Sigmoid colon (tissue), 7 donors: ENCODE data around the gene JPH2. TPM values are rescaled to one million over a fixed set of nuclear protein-coding genes. Genes with fewer than 3 reads are reported as not detected.

Experiments used
- DNase-seq: peaks from one replicate; pipeline ENCODE4 v3.0.0-alpha.2; 2019
- H3K27ac ChIP-seq, 4 donors: fragments of 200-600 bp; sonication (generic); one replicate each; pipeline ENCODE4 v1.5.1; 2016 to 2019; ENCODE audit warnings: mild to moderate bottlenecking in 1 of 4
- H3K27me3 ChIP-seq, 3 donors: fragments of 200-600 bp; sonication (generic); one replicate each; pipeline ENCODE4 v1.5.1; 2019; ENCODE audit warnings: mild to moderate bottlenecking in 1 of 3
- H3K36me3 ChIP-seq, 4 donors: fragments of 200-600 bp; sonication (generic); one replicate each; pipeline ENCODE4 v1.5.1; 2016 to 2019
- H3K4me1 ChIP-seq, 4 donors: fragments of 200-600 bp; sonication (generic); one replicate each; pipeline ENCODE4 v1.5.1; 2017 to 2019
- H3K4me3 ChIP-seq, 4 donors: fragments of 200-600 bp; sonication (generic); one replicate each; pipeline ENCODE4 v1.5.1; 2017 to 2019; ENCODE audit warnings: mild to moderate bottlenecking in 2 of 4, moderate library complexity in 1 of 4
- H3K9me3 ChIP-seq, 4 donors: fragments of 200-600 bp in 3 of 4; sonication (generic) in 3 of 4; one replicate each; pipeline versions ENCODE4 v1.5.1 to v1.6.1; 2013 to 2019
- EP300 ChIP-seq, 4 donors: sonication (generic); formaldehyde crosslinking; IDR thresholded peaks; one replicate each; pipeline ENCODE4 v1.6.1; 2017; ENCODE audit warnings: antibody characterized with exemption in 4 of 4
- POLR2A ChIP-seq, 2 donors: fragments of 450-650 bp; IDR thresholded peaks; one replicate each; pipeline ENCODE4 v1.6.1; 2016; ENCODE audit warnings: antibody characterized with exemption in 2 of 2, mild to moderate bottlenecking in 2 of 2, moderate library complexity in 2 of 2
- POLR2AphosphoS5 ChIP-seq, 4 donors: sonication (generic); formaldehyde crosslinking; IDR thresholded peaks; one replicate each; pipeline ENCODE4 v1.6.1; 2017; ENCODE audit warnings: antibody characterized with exemption in 4 of 4
- WGBS, 2 donors: extraction: QIAGEN DNeasy Blood & Tissue Kit; methylation state at CpG; one replicate each; pipeline ENCODE4 v1.1.7; 2013; 5-methylcytosine and 5-hydroxymethylcytosine counted together
- intact Hi-C: fragments of 100-400 bp; cut with DNase I; formaldehyde crosslinking; loops from one replicate; pipeline ENCODE4 v1.15.1; 2023
- polyA plus RNA-seq, 3 donors: library from polyadenylated mRNA; stranded (reverse); fragments of 200-250 nt; gene quantifications; one replicate each; pipeline ENCODE4 v1.2.3, GENCODE V29; 2013
- total RNA-seq, 4 donors: library from RNA; depleted of rRNA; stranded (reverse); fragments of >200 nt; gene quantifications; one replicate each; pipeline ENCODE4 v1.1.0, GENCODE V29; 2016
- TF ChIP-seq, protein P1 (sequence below), 4 experiments: fragments of 450-650 bp in 3 of 4; fragments of 200-600 bp in 1 of 4; IDR thresholded peaks; one replicate each; pipeline ENCODE4 v1.5.1; 2016 to 2019; ENCODE audit warnings: antibody characterized with exemption in 4 of 4, mild to moderate bottlenecking in 3 of 4, moderate library complexity in 2 of 4
- donor health status: healthy with polysubstance abuse.
- donor health status: Bipolar disorder and iron deficiency.
- donor health status: healthy.

The JPH2 gene
- total and polyA plus RNA-seq, 7 donors = 0.23 to 166 (median 52.0) TPM

DNA sequence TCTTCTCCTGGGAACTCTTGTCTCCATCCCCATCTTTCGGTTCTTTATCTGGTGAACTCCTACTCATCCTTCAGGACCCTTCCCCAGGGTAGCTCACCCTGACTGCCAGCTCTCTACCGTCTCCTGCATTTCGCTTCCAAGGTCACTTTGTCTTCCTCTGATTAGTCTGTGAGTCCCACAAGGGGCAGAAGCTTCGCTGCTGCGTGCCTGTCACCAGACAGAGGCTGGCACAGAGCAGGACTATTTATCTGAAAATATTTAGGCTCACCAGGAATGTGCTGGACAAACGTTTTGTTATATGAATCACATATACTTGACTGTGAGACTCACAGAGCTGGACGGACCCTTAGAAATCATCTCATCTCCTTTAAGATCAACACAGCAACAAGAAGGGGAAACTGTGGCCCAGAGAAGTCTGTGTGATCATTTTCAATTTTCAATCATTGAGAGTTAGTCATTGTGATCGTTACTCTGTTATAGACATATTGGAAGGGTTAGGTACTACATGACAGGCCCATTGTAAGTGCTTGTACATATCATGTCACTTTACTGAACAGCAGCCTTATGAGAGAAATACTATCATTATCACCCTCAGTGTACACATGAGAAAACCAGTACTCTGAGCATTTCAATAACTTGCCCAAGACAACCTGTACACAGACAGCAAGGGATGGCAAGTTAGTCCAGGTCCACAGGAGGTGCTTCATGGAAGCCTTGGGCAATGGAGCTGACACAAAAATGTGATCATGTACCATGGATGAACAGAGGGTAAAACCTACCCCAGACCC, 51.4 kb downstream of the JPH2 start:
- no peak overlapping the region for H3K4me3 ChIP-seq
- TF ChIP-seq EP300 (IDR thresholded peaks at IDR 0.05) (no peak), POLR2AphosphoS5 (IDR thresholded peaks at IDR 0.05) (no peak), POLR2A (IDR thresholded peaks at IDR 0.05) (no peak)
- TF ChIP-seq, protein P1, sequence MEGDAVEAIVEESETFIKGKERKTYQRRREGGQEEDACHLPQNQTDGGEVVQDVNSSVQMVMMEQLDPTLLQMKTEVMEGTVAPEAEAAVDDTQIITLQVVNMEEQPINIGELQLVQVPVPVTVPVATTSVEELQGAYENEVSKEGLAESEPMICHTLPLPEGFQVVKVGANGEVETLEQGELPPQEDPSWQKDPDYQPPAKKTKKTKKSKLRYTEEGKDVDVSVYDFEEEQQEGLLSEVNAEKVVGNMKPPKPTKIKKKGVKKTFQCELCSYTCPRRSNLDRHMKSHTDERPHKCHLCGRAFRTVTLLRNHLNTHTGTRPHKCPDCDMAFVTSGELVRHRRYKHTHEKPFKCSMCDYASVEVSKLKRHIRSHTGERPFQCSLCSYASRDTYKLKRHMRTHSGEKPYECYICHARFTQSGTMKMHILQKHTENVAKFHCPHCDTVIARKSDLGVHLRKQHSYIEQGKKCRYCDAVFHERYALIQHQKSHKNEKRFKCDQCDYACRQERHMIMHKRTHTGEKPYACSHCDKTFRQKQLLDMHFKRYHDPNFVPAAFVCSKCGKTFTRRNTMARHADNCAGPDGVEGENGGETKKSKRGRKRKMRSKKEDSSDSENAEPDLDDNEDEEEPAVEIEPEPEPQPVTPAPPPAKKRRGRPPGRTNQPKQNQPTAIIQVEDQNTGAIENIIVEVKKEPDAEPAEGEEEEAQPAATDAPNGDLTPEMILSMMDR (IDR thresholded peaks at IDR 0.05) = no peak
- H3K36me3 ChIP-seq = no peaks in the 10 kb centered on the region
- no peaks in the 10 kb centered on the region for H3K27me3 ChIP-seq
- H3K4me1 ChIP-seq = peaks cover 0 to 62% (median 55%) of the 10 kb centered on the region in 4 donors
- DNase-seq = peak; percentile 49
- H3K9me3 ChIP-seq = no peaks in the 10 kb centered on the region
- intact Hi-C loops = loop anchor here (2.0 to 10.0 kb wide), 2 partner anchors 47 to 1209 kb away; partner anchors contain the start of gene SDC4
- 66 to 78% methylated on average over 8 of the region's 8 CpGs for WGBS, 2 donors
- H3K27ac ChIP-seq = peak overlapping the region; percentile 80 to 92 (median 92)

DNA sequence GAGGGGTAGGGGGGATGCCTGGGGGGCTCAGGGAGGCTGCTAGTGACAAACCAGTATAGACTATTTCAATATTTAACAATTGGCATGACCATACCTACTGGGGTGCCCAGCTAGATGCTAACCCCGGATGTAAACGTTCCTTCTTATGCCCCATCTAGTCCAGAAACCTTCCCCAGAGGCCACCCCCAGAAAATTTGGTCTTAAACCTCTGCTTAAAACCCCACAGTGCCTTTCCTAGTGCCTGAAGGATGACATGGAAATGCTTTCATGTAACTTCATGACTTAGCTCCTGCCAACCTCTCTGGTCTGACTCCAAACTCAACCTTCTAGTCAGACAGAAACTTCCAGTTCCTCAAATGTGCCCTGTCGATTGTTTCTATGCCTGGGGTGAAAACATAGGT, 52.0 kb downstream of the JPH2 start:
- peak; percentile 64 for DNase-seq
- H3K4me1 ChIP-seq = peaks cover 0 to 62% (median 55%) of the 10 kb centered on the region in 4 donors
- no peaks in the 10 kb centered on the region for H3K9me3 ChIP-seq
- H3K27me3 ChIP-seq = no peaks in the 10 kb centered on the region
- TF ChIP-seq POLR2A (IDR thresholded peaks at IDR 0.05) (no peak), POLR2AphosphoS5 (IDR thresholded peaks at IDR 0.05) (peak in 1 of 4 donors; percentile 16), EP300 (IDR thresholded peaks at IDR 0.05) (no peak)
- TF ChIP-seq, protein P1 (IDR thresholded peaks at IDR 0.05) = no peak
- H3K36me3 ChIP-seq = no peaks in the 10 kb centered on the region
- H3K4me3 ChIP-seq = no peak overlapping the region
- peak overlapping the region; percentile 80 to 92 (median 92) for H3K27ac ChIP-seq
- WGBS, 2 donors = 36 to 71% methylated on average over 3 of the region's 3 CpGs
- intact Hi-C loops = loop anchor here (10.0 kb wide), 1 partner anchor 1210 kb away; the partner anchor contains the start of gene SDC4

- 75 to 87% methylated on average over 4 of the region's 4 CpGs for WGBS, 2 donors
- H3K4me3 ChIP-seq = no peak overlapping the region
- peak overlapping the region; percentile 69 to 75 (median 73) for H3K27ac ChIP-seq
- H3K4me1 ChIP-seq = peaks cover 0 to 56% (median 52%) of the 10 kb centered on the region in 4 donors
- no peaks in the 10 kb centered on the region for H3K27me3 ChIP-seq
- H3K9me3 ChIP-seq = no peaks in the 10 kb centered on the region
- TF ChIP-seq, protein P1 (IDR thresholded peaks at IDR 0.05) = no peak
- TF ChIP-seq POLR2A (IDR thresholded peaks at IDR 0.05) (no peak), POLR2AphosphoS5 (IDR thresholded peaks at IDR 0.05) (no peak), EP300 (IDR thresholded peaks at IDR 0.05) (no peak)
- intact Hi-C loops = loop anchor here (10.0 kb wide), 1 partner anchor 1211 kb away; the partner anchor contains the start of gene SDC4
- H3K36me3 ChIP-seq = no peaks in the 10 kb centered on the region
- DNase-seq = peak; percentile 66
These were observed 53.6 kb downstream of the JPH2 start for GRCh38 chr20:44133424-44133823.

- no peak overlapping the region for H3K4me3 ChIP-seq
- peak; percentile 8 for DNase-seq
- H3K36me3 ChIP-seq = no peaks in the 10 kb centered on the region
- TF ChIP-seq POLR2A (IDR thresholded peaks at IDR 0.05) = no peak
- TF ChIP-seq, protein P1 (IDR thresholded peaks at IDR 0.05) = no peak
- no peak for TF ChIP-seq POLR2AphosphoS5 (IDR thresholded peaks at IDR 0.05)
- no peak for TF ChIP-seq EP300 (IDR thresholded peaks at IDR 0.05)
- H3K27me3 ChIP-seq = no peaks in the 10 kb centered on the region
- intact Hi-C loops = loop anchor here (10.0 kb wide), 1 partner anchor 1213 kb away; the partner anchor contains the start of gene SDC4
- WGBS, 2 donors = 43 to 86% methylated on average over 1 of the region's 1 CpG
- H3K27ac ChIP-seq = peak overlapping the region; percentile 51 to 82 (median 72)
- H3K9me3 ChIP-seq = no peaks in the 10 kb centered on the region
- H3K4me1 ChIP-seq = peaks cover 0 to 46% (median 37%) of the 10 kb centered on the region in 4 donors
These were observed 55.3 kb downstream of the JPH2 start for GRCh38 chr20:44131704-44132103.
